CD4-positive, alpha-beta T cell (primary cell): Measurements from ENCODE around the gene OBP2B. TPM values are rescaled to one million over a fixed set of nuclear protein-coding genes. Genes with fewer than 3 reads are reported as not detected.
"Not testable (repeated sequence)": the region's sequence is repeated elsewhere in the genome, so short reads cannot be mapped to it uniquely, and the experiment has no call there.

ENCODE experiments used
- ATAC-seq: fragments of 200-7000 bp; cut with Tn5 transposase; one replicate; pipeline ENCODE4 v1.10.0; 2022; ENCODE audit warnings: mild to moderate bottlenecking; ENCODE audit not compliant: poor library complexity
- CTCF ChIA-PET: fragments of 350-600 bp; sonication (Branson Sonifier 250); formaldehyde crosslinking; loops from one replicate; lab custom pipeline; 2021; ENCODE audit warnings: antibody characterized with exemption, inconsistent platforms; lab: Charles Lee
- POLR2A ChIA-PET: fragments of 350-600 bp; sonication (Branson Sonifier 250); formaldehyde crosslinking; loops from one replicate; lab custom pipeline; 2021; ENCODE audit warnings: antibody characterized with exemption, inconsistent platforms; lab: Charles Lee
- DNase-seq, 14 experiments: peaks; one replicate each; pipeline ENCODE4 v3.0.0-alpha.2; 2013 to 2020; ENCODE audit warnings: mixed read lengths in 2 of 14
- H3K27ac ChIP-seq, 2 donors: one replicate each; pipeline versions ENCODE4 v1.5.1 to v1.7.0; 2013; ENCODE audit warnings: low read length in 2 of 2, low read depth in 1 of 2, mild to moderate bottlenecking in 1 of 2
- H3K27me3 ChIP-seq, 2 experiments: 1 replicate in 1 of 2; 2 replicates in 1 of 2; pipeline versions ENCODE4 v1.6.1 to v1.7.0; 2013; ENCODE audit warnings: low read length in 2 of 2, control low read depth in 1 of 2, mild to moderate bottlenecking in 1 of 2, moderate library complexity in 1 of 2; ENCODE audit not compliant: insufficient read depth in 2 of 2, control insufficient read depth in 1 of 2
- H3K36me3 ChIP-seq: one replicate; pipeline ENCODE4 v1.6.1; 2013; ENCODE audit warnings: low read length, control low read depth; ENCODE audit not compliant: insufficient read depth
- H3K4me1 ChIP-seq: one replicate; pipeline ENCODE4 v1.6.1; 2013; ENCODE audit warnings: low read length, control low read depth; ENCODE audit not compliant: insufficient read depth
- H3K4me3 ChIP-seq: one replicate; pipeline ENCODE4 v1.5.1; 2013; ENCODE audit warnings: mild to moderate bottlenecking, low read length, moderate library complexity
- H3K9me3 ChIP-seq, 2 experiments: 1 replicate in 1 of 2; 2 replicates in 1 of 2; pipeline versions ENCODE4 v1.6.1 to v1.7.0; 2013; ENCODE audit warnings: low read length in 2 of 2, mild to moderate bottlenecking in 2 of 2, control low read depth in 1 of 2, moderate library complexity in 1 of 2; ENCODE audit not compliant: control insufficient read depth in 1 of 2, insufficient read depth in 1 of 2
- H3K27ac Mint-ChIP-seq: one replicate; pipeline ENCODE4 v1.8.0; 2020; ENCODE audit warnings: mixed read lengths
- H3K27me3 Mint-ChIP-seq: one replicate; pipeline ENCODE4 v1.8.0; 2021; ENCODE audit warnings: mixed read lengths
- H3K36me3 Mint-ChIP-seq: one replicate; pipeline ENCODE4 v1.8.0; 2021; ENCODE audit warnings: low read depth, mixed read lengths
- H3K4me1 Mint-ChIP-seq: one replicate; pipeline ENCODE4 v1.8.0; 2021; ENCODE audit warnings: low read depth, mixed read lengths
- H3K4me3 Mint-ChIP-seq: one replicate; pipeline ENCODE4 v1.8.0; 2020; ENCODE audit warnings: mild to moderate bottlenecking, mixed read lengths
- H3K9me3 Mint-ChIP-seq: one replicate; pipeline ENCODE4 v1.8.0; 2020; ENCODE audit warnings: mixed read lengths
- intact Hi-C, 2 experiments: fragments of 100-400 bp; cut with DNase I in 1 of 2; cut with micrococcal nuclease in 1 of 2; formaldehyde crosslinking; loops; one replicate each; pipeline versions ENCODE4 v1.15.1 to v1.9.0; 2023 to 2025; cut with DNase I, micrococcal nuclease
- total RNA-seq, 174 experiments: library from RNA in 2 of 174; stranded (reverse) in 2 of 174; gene quantifications; one replicate each; pipeline ENCODE4 v1.2.3 and lab custom pipeline; 2021 to 2026
- TF ChIP-seq, protein P1 (sequence below): fragments of 200-600 bp; IDR thresholded peaks from one replicate; pipeline ENCODE4 v1.8.0; 2022; ENCODE audit warnings: antibody characterized with exemption, mild to moderate bottlenecking

Gene OBP2B
- total RNA-seq, 2 experiments from 2014 or later, result not detected

DNA sequence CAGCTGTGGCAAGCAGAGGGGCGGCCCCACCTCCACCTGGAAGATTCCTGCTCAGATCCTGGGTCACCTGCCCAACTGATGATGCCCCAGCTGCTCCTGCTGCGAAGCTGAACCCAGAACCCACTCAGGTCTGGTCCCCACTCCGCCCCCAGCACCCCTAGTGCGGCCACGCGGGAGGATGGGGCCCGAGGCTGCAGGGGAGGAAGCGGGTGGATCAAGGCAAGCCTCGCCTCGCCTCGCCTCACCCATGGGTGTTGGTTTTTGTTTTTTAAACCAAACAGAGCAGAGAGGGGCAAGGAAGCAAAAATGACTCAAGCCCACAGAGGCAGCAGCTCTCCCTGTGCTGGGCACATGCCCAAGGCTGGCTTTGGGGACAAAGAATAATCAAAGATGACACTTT, 42.7 kb upstream of the OBP2B start:
- TF ChIP-seq, protein P1, sequence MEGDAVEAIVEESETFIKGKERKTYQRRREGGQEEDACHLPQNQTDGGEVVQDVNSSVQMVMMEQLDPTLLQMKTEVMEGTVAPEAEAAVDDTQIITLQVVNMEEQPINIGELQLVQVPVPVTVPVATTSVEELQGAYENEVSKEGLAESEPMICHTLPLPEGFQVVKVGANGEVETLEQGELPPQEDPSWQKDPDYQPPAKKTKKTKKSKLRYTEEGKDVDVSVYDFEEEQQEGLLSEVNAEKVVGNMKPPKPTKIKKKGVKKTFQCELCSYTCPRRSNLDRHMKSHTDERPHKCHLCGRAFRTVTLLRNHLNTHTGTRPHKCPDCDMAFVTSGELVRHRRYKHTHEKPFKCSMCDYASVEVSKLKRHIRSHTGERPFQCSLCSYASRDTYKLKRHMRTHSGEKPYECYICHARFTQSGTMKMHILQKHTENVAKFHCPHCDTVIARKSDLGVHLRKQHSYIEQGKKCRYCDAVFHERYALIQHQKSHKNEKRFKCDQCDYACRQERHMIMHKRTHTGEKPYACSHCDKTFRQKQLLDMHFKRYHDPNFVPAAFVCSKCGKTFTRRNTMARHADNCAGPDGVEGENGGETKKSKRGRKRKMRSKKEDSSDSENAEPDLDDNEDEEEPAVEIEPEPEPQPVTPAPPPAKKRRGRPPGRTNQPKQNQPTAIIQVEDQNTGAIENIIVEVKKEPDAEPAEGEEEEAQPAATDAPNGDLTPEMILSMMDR, result no peak
- Histone ChIP-seq H3K27ac (no peak overlapping the region), H3K36me3 (no peaks in the 10 kb centered on the region), H3K9me3 (peaks cover 0 to 9% of the 10 kb centered on the region in 2 experiments), H3K4me1 (peaks cover 12% of the 10 kb centered on the region), H3K4me3 (peak overlapping the region; percentile 16), H3K27me3 (no peaks in the 10 kb centered on the region)
- peaks cover 7% of the 10 kb centered on the region for H3K4me1 Mint-ChIP-seq
- DNase-seq (no peak), ATAC-seq (no peak)
- no peaks in the 10 kb centered on the region for H3K27me3 Mint-ChIP-seq
- ChIA-PET POLR2A (no interaction called here), CTCF (no interaction called here)
- H3K36me3 Mint-ChIP-seq, result no peaks in the 10 kb centered on the region
- intact Hi-C loops, result no loop called here
- H3K4me3 Mint-ChIP-seq, result no peak overlapping the region
- H3K27ac Mint-ChIP-seq, result no peak overlapping the region
- no peaks in the 10 kb centered on the region for H3K9me3 Mint-ChIP-seq

DNA sequence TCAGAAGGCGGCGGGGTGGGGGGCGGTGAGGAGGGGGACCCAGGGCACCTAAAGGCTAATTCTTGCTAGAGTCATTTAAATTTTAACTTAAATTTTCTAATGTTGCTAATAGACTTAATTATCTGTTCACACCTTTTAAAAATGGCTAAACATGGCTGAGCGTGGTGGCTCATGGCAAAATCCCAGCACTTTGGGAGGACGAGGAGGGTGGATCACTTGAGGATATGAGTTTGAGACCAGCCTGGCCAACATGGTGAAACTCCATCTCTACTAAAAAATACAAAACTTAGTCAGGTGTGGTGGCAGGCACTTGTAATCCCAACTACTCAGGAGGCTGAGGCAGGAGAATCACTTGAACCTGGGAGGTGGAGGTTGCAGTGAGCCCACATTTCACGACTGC, 42.2 kb upstream of the OBP2B start:
- H3K4me1 Mint-ChIP-seq, H3K27me3 ChIP-seq, H3K27ac ChIP-seq, H3K36me3 Mint-ChIP-seq, H3K4me3 ChIP-seq, CTCF ChIA-PET, H3K36me3 ChIP-seq, H3K27me3 Mint-ChIP-seq, DNase-seq, H3K9me3 Mint-ChIP-seq, POLR2A ChIA-PET, H3K4me3 Mint-ChIP-seq, H3K9me3 ChIP-seq, H3K27ac Mint-ChIP-seq, intact Hi-C loops, ATAC-seq: not testable (repeated sequence)
- H3K4me1 ChIP-seq, result peaks cover 12% of the 10 kb centered on the region

DNA sequence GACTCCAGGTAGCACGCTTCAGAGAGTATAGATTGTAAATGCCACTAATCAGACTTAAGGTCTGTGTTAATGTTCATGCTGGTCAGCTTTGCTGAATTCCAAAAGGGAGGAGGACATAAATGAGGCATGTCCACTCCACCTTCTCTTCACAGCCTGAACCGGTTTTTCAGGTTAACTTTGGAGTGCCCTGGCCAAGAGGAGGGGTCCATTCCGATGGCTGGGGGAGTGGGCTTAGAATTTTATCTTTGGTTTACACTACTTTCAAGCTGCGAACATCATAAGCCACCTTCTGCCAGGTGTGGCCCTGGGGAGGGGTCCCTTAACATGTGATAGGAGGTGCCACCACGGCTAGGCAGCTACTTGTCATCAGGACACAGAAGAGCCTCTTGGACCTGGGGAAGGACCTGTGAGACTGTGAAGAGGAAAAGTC, 41.7 kb upstream of the OBP2B start:
- H3K36me3 ChIP-seq, result no peaks in the 10 kb centered on the region
- Mint-ChIP-seq H3K9me3 (no peaks in the 10 kb centered on the region), H3K27ac (no peak overlapping the region), H3K36me3 (no peaks in the 10 kb centered on the region), H3K4me1 (peaks cover 7% of the 10 kb centered on the region), H3K27me3 (no peaks in the 10 kb centered on the region), H3K4me3 (no peak overlapping the region)
- H3K9me3 ChIP-seq, result peaks cover 0 to 5% of the 10 kb centered on the region in 2 experiments
- TF ChIP-seq, protein P1, result no peak
- intact Hi-C loops, result no loop called here
- no peak overlapping the region for H3K4me3 ChIP-seq
- ATAC-seq, result no peak
- POLR2A ChIA-PET, result no interaction called here
- H3K27ac ChIP-seq, result no peak overlapping the region
- DNase-seq, result no peak
- CTCF ChIA-PET, result interaction anchor here (0.5 kb wide), 1 partner anchor 1950 kb away, joined by 4 read pairs; no protein-coding TSS in a partner anchor
- H3K4me1 ChIP-seq, result peaks cover 12% of the 10 kb centered on the region
- no peaks in the 10 kb centered on the region for H3K27me3 ChIP-seq

DNA sequence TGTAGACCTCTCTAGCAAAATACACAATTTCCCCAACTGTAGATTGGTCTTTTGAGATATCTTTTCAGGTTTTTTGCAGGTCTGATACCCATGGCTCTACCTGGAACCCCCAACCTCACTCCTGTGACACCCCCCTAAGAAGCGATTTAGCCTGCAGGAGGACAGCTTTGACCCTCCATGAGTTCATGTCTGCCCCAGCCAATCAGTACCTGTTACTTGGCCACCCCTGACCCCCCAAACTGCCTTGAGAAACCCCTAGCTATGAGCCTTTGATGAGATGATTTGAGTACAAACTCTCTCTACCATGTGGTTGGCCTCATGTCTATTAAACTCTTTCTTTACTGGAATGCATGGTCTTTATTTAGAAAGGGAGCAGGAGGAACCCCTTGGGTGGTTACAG, 40.3 kb upstream of the OBP2B start:
- H3K9me3 Mint-ChIP-seq, result no peaks in the 10 kb centered on the region
- H3K9me3 ChIP-seq, result peaks cover 0 to 2% of the 10 kb centered on the region in 2 experiments
- POLR2A ChIA-PET, result no interaction called here
- H3K27me3 ChIP-seq, result peaks cover 0 to 6% of the 10 kb centered on the region in 2 experiments
- H3K4me3 Mint-ChIP-seq, result no peak overlapping the region
- H3K27ac Mint-ChIP-seq, result no peak overlapping the region
- peaks cover 12% of the 10 kb centered on the region for H3K4me1 ChIP-seq
- ATAC-seq (no peak), DNase-seq (no peak)
- intact Hi-C loops, result no loop called here
- TF ChIP-seq, protein P1, result no peak
- no peak overlapping the region for H3K27ac ChIP-seq
- H3K36me3 ChIP-seq, result no peaks in the 10 kb centered on the region
- H3K36me3 Mint-ChIP-seq, result no peaks in the 10 kb centered on the region
- H3K4me1 Mint-ChIP-seq, result peaks cover 7% of the 10 kb centered on the region
- CTCF ChIA-PET, result interaction anchor here (0.7 to 1.6 kb wide), 2 partner anchors 10 to 37 kb away, joined by 3 to 5 read pairs; no protein-coding TSS in a partner anchor
- no peak overlapping the region for H3K4me3 ChIP-seq
- H3K27me3 Mint-ChIP-seq, result peaks cover 2% of the 10 kb centered on the region
